ENCODE results near the gene TMEM223.
"Not testable (repeated sequence)": the region's sequence is repeated elsewhere in the genome, so short reads cannot be mapped to it uniquely, and the experiment has no call there.

Gene TMEM223

GRCh38 chr11:62755086-62755615 is 36.7 kb downstream of the TMEM223 start:
- no peak for DNase-seq (ENCODE audit: low read depth in 2 of 2, low spot score in 1 of 2)

DNA sequence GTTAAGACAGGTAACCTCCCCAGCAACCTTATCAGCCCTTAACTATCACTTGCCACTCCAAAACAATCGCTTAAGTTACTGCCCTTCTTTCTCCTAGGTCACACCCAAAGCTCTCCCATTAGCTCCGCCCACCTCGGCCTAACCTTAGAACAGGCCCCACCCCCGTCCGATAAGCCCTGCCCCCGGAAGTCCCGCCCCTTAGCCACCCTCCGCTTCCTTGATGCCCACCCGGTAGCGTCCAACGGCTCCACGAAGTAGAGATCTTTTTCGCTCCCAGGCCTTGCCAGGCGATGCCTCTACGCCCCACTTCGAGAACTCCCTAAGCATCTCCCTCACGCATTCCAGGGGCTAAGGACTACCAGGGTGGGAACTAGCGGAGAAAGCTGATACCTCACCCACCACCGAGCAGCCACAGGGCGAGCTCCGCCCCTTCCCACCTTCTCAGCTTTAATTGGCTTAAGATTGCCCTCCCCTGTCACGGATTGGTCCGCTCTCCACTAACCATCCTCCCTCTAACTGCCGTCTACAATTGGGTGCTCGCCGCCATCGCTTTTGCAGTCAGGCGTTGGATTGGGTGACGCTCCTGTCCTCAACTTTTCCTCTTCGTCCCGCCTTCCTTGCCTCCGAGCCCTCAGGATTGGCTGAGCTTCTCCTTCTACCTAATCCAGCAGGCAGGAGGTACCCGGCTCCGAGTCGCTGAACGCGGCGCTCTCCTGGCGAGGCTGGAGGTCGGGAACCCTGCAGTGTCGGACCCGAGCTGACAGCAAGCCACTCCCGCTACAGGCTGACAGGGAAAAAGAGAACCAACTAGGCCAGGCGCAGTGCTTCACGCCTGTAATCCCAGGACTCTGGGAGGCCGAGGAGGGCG is 37.8 kb downstream of the TMEM223 start, which contains the start of gene ZBTB3:
Gene ZBTB3 (minus strand): TSS at position 425 of the 868 bp plus-strand sequence. CDS start 496 bp downstream, outside the sequence.
- DNase-seq (ENCODE audit: low read depth in 2 of 2, low spot score in 1 of 2), result peak; percentile 93 to 97

- DNase-seq (ENCODE audit: low read depth in 2 of 2, low spot score in 1 of 2), result no peak
Measured at GRCh38 chr11:62752994-62753735, 38.6 kb downstream of the TMEM223 start.

DNA sequence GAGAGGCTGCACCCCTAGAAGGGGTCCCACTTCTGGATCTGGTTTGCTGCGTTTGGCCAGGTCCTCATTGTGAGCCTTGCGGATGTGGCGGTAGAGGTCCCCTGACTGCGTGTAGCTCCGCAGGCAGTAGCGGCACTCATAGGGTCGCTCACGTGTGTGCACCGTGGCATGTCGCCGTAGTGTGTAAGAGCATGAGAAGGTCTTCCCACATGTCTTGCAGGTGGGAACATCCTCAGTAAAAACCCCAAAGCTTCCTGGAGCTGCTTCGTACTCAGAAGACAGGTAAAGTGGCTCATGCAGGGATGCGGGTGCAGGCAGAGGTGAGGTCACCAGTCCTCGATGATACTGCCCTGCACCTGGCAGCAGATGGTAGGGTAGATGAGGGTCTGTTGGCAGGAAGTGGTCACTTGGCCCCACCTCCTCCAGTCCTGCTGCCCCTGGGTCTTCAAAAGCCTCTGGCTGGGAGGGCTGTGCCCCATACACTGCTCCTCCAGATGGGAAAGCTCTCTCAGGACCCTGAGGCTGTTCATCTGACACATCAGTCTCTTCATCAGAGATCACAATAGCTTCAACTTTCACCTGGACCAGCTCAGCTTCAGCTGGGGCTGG is 39.5 kb downstream of the TMEM223 start:
- no peak for DNase-seq (ENCODE audit: low read depth in 2 of 2, low spot score in 1 of 2)

GRCh38 chr11:62749931-62750330 is 41.9 kb downstream of the TMEM223 start:
- DNase-seq (ENCODE audit: low read depth in 2 of 2, low spot score in 1 of 2), result not testable (repeated sequence)

DNA sequence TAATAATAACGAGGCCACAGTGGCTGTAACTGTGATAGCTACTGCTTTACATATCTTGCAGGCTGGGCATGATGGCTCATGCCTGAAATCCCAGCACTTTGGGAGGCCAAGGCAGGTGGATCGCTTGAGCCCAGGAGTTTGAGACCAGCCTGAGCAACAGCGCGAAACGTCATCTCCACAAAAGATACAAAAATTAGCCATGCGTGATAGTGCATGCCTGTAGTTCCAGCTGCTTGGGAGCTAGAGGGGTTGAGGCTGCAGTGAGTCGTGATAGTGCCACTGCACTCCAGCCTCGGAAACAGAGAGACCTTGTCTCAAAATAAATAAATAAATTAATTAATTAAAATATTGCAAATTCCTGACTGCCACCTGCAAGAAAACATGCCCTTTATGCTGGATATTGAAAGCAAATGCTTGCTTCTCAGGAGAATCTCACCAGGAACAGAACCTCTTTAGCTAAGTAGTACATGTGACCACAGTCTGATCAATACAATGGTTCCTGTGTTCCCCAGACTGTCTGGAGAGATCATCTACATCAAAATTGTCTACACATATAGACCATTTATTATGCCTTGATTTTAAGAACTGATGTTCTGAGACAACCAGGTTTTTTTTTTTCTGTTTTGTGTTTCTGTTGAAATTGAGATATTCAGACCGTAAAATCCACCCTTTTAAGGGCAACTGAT is 44.2 kb downstream of the TMEM223 start:
- DNase-seq (ENCODE audit: low read depth in 2 of 2, low spot score in 1 of 2), result no peak
